HG03060 (cell line): Measurements from ENCODE around the gene CYB5R3.

Source experiments
- ATAC-seq: cut with Tn5 transposase; IDR thresholded peaks from one replicate; pipeline ENCODE4 v1.9.1; 2021; ENCODE audit warnings: low read depth, moderate number of reproducible peaks; ENCODE audit not compliant: unreplicated experiment

CYB5R3 gene

DNA sequence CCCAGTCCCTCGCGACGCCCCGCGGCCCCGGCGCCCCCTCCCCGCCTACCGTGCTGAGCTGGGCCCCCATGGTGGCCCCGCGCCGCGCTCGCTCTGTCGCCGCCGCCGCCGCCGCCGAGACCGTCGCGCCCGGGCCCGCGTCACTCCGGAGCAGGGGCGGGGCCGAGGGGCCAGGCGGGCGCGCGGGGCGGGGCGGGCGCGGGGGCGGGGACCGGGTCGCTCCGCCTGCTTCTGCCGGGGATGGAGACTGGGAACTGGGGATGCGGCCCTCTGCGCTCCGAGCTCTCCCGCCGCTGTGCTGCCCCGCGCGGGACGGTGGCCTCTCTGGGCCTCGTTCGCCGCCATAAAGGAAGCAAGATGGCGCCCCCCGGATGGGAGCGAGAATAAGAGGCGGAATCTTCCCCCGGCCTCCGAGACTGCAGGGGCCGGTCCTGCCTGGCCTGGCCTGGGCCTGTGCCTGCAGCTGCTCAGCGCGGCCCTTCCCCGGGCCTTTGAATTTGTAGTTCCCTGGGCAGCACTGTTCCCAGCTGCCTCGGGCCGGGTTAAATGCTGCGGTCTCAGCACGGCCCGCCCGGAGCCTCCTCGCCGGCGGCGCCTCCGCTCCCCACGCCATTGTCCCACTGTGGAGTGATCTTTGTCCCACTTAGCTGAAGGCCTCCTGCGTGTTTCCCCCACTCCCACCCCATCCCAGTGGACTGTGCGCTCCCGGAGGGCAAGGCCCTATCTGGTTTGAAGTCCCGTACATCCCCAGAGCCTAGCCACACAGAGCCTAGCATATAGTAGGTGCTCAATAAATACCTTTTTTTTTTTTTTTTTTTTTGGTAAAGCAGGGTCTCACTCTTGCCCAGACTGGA is at the start of gene CYB5R3:
Gene CYB5R3 (minus strand): TSS at position 147 of the 854 bp plus-strand sequence. CDS start 77 bp downstream, at position 70.
- ATAC-seq, result no peak

DNA sequence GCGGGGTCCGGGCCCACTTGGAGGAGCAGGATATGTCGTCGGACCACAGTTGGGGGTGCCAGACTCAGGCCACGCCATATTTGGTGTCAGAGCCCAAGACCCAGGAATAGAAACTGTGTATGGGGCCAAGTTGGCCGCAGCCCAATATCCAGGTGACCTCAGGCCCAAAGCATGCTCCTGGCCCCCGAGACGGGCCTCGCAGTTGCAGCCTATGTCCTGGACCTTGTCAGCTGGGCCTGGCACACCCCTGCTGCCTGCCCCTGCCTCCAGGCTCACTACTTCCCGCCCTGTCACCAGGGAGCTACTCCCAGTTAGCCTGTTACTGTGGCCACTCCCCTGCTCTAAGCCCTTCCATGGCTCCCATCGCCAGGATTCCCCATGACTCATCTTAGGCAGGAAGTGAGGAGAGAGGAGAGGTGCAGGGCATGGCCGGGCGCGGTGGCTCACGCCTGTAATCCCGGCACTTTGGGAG is 48.4 kb upstream of the CYB5R3 start:
- ATAC-seq, result no peak

DNA sequence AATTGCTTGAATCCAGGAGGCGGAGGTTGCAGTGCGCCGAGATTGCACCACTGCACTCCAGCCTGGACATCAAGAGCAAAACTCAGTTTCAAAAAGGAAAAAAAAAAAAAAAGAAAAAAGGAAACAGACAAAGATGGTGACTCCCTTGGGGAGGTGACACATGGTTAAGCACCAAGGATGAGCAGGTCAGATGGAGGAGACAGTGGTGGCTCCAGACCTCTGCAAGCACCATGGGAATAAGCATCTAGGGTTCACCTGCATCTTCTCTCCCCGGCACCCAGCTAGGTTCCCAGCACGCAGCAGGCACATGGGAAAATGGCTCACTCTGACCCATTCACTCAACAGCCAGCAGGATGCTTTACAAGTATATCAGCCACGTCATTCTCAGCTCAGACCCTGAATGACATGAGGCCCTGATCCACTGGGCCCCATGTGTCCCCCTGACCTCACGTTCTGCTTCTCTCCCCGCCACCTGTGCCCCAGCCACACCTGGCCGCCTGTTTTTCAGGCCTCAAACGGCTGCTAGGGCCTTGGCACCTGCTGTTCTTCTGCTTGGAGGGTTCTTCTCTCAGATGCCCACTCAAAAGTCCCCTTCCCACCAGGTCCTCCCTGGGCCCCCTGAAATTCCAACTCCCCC is 47.3 kb upstream of the CYB5R3 start:
- ATAC-seq, result no peak

DNA sequence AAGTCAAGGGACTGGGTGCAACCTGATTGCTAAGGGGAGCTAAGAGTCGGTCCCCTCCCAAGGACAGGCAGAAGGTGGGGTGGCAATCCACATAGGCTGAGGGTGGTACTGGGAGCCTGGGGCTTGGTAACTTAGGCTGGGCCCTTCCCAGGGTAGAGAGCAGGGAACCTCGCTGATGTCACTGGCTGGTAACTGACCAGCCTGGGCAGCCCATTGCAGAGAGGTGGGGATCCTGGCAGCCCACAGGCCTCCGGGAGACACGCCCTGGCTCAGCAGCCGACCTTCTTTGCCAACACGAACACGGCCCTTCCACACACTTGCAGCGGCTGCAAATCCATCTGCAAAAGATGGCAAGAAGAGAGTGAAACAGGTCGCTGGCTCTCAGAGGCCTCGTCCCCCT is 46.1 kb upstream of the CYB5R3 start:
- ATAC-seq, result no peak

DNA sequence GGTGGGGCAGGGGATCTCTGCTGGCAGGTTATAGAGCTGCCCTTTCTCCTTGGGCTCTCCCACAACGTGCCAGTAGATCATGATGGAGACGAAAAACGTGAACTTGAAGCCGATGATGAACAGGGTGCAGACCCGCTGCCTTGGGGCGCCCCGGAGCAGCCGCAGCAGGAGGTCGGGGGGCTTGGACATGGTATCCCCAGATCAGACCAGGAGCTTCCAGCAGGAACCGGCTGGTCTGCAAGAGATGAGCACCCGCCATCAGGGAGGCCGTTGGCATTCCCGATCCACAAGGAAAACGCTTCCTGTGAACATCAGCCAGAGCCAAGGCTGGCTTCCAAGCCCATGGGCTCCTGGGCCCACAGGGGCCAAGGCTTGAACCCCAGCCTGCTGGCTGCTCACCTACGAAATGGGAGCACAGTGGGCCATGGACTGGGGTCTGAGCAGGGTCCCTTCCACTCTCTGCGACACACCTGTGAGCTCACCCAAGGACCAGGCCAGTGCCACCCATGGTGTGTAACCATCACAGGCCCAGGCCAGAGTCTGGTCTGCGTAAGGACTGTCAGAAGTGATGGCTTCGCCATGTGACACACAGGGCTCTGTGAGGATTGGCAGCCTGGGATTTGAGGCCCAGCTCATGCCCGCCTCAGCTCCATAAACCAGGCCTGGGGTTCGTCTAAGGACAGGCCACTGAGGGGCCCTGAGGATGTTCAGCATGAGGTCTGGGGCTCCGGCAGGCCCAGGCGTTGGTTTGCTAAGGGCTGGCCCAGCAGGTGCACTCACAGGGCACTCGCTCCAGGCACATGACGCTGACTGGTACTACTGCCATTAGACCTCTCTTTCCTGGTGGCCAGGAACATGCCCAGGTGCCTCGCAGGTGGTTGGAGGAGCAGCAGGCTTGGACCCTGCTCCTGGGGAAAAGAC is 44.8 kb upstream of the CYB5R3 start:
- no peak for ATAC-seq

DNA sequence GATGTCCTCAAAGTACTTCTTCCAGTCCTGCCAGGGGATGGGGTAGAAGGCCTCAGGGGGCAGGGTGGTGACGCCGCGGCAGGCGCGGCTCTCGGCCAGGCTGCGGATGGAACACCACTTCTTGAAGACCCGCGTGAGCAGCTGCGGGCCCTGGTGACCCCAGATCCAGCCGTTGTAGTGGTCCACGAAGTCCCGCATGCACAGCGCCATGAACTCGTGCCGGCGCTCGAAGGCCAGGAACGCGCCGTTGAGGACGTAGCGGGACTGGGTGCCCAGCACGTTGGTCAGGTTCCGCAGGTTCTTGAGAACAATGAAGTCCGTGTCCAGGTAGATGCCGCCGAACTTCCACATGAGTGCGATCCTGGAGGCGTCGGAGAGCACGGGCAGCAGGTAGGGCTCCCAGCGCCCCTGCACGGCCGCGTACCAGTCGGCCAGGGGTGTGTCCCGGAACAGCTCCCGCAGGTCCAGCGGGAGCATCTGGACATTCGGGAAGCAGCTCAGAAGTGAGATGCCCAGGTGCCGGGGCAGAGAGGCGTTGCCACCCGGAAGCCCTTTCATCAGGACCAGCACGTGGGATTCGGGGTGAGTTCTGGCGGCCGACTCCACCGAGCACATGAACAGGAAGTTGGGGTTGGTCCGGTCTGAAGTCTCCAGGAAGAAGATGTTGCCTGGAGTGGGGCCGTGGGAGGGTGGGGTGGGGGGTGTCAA is 44.0 kb upstream of the CYB5R3 start:
- ATAC-seq, result no peak

DNA sequence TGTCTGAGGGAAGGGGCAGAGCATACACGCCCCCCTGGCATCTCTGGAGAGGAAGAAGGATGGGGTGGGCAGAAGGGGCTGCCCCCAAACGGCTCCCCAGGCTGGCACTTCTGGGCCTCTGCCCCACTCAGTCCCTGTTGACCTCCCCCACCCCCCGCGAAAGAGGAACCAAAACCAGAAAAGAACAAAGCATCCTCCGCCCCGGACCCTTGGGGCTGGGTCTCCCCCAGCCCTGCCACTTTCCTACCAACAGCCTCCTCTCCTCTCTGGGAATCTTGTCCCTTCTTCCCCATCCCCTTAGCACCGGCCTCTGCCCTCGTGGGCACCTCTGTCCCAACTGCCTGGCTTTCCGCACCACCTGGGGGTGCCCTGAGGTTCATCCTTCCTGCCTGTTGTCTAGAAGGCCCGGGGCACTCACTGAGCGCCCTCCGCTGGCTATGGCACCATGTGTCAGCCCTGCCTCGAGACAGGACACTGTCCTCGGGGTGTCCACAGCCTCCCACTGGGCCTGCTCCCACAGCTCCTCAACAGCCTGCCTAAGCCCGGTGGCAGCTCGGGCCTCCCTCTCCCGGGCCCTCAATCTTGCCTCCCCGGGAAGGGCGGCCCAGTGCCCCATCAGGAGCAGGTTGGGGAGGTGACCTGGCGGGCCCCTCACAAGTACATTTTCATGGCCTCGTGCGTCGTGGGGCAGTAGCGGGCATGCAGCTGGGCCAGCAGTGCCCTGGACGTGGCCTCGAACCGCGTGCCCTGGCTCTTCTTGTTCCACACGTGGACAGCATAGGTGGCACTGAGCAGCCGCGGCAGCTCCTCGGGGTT is 43.3 kb upstream of the CYB5R3 start:
- no peak for ATAC-seq

DNA sequence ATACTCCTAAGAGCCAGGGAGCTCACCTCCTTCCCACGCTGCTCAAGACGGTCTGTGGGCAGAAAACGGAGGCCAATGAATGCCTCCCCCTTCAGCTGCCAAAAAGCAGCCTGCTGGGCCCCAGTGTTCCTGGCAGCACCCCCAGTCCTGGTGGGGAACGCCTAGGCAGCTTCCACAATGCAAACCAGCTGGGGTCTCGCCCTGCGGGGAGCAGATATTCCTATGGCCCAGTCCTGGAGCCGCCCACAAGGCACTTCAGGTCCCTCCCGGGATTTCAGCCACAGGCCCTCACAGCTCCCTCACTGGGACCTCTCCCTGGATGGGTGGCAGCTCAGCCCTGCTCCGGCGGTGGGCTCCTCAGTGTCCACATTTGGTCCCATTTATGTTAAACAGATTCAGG is 42.2 kb upstream of the CYB5R3 start:
- ATAC-seq, result no peak

DNA sequence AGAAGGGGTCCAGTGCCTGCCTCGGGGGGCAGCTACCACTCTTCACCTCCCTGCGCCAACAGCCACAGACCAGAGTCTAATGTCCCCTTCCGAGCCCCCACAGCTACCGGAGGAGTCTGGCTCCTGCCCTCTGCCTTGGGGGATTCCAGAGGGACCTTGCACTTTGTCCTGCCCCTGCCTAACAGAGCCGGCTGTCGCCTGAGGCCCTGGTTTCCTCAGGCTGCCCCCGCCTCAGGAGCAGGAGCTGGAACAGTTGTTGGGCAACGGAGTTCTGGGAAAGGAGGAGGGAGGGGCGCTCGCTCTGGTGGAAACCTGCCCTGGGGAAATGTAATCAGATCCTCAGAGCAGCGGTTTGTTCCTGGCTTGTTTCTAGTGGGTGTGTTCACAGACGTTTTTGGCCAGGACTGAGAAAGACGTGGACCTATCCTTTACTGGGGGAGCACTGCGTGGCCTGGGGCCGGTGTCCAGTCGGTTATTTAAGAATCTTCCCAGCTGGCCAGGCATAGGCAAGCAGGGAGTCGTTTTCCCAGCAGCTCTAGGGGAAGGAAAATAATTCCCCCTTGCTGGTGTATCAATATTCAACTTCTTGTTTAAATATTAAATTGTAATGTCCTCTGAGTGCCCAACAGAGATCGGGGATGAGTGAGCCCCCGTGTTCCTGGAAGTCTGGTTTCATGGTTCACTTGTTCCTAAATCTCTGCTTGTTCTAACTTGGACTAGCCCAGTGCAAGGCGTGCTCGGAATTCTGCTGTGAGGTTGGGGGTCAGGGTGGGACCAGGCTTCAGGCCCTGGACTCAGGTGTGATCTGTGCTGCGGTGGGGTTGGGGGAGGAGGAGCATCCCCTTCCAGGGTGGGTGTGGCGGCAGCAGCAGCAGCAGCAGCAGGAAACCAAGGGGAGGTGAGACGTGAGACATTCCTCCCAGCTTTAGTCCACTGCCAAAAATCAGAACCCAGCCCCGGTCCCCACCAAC is 39.3 kb upstream of the CYB5R3 start:
- no peak for ATAC-seq

DNA sequence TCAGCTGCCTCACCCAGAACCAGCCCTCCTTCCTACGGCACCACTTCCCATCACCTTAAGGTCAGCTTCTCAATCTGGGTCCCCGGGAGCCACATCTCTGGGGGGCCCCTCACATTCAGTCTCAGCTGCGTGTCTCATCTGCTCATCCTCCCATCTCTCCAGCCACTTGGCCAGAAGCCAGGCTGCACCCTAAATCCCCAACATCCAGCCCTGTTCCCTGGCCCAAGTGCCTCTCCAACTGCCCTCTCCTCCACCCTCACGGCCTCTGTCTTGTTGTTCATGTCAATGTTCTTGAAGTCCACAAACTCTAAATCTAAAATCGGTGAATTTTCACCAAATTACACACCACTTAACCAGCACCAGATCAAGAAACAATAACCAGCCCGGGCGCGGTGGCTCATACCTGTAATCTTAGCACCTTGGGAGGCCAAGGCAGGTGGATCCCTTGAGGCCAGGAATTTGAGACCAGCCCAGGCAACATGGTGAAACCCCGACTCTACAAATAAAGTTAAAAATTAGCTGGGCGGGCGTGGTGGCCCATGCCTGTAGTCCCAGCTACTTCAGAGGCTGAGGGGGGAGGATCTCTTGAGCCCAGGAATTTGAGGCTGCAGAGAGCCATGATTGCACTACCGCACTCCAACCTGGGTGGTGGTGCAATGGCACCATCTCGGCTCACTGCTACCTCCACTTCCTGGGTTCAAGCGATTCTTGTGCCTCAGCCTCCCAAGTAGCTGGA is 37.7 kb upstream of the CYB5R3 start:
- ATAC-seq, result no peak

DNA sequence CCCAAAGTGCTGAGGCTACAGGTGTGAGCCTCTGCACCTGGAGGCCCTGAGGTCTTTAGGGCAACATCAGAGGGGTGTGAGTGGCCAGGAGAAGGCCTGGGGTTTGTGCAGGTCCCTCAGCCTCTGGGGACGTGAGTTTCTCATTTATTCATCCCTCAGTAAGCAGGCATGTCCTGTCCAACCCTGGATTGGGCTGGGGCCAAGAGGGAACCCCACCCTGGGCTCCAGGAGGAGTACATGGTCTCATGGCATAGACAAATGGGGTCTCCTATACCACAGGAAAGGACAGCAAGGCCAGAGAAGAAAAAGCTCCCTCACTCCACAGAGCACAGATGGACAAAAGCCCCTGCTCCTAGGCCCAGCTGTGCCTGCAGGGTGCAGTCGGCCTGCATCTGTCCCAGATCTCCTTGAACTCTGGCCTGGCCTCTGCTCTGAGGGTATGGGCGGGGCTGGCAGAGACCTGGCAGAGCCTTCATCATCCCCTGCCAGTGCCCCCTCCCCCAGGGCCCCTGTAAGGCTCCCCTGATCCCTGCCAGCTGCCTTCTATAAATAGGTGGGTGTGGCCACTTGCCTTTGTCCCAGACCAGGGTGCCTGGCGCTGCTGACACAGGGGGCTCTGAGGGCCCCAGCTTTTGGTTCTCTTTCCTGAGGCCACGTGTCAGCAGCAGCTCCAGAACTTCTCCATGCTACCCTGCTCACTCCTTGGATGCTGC is 36.9 kb upstream of the CYB5R3 start:
- ATAC-seq, result no peak

DNA sequence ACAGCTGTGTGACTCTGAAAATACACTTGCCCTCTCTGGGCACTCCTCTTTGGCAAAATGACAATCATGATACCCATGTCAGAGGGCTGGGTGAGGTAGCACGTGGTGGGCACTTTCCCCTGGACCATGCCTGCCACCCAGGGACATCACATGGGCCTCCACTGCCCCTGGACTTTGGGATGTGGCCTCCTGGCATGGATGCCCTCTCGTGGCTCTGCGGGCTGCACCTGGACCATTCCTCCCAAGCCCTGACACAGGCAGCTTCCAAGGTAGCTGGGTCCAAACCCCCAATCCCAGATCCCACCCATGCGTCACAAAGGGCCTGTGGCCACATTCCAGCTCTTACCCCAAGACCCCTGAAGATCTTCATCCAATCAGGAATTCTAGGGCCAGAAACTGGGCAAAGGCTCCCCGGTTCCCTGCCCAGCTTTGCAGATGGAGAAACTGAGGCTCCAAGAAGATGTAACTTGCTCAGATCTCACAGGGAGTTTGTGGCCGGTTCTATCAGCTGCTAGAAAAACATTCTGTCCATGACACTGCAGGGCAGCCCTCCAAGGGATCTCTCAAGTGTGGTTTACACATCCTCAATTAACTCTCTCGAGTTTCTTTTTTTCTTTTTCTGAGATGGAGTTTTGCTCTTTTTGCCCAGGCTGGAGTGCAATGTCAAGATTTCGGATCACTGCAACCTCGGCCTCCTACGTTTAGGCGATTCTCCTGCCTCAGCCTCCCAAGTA is 35.4 kb upstream of the CYB5R3 start:
- ATAC-seq, result no peak

DNA sequence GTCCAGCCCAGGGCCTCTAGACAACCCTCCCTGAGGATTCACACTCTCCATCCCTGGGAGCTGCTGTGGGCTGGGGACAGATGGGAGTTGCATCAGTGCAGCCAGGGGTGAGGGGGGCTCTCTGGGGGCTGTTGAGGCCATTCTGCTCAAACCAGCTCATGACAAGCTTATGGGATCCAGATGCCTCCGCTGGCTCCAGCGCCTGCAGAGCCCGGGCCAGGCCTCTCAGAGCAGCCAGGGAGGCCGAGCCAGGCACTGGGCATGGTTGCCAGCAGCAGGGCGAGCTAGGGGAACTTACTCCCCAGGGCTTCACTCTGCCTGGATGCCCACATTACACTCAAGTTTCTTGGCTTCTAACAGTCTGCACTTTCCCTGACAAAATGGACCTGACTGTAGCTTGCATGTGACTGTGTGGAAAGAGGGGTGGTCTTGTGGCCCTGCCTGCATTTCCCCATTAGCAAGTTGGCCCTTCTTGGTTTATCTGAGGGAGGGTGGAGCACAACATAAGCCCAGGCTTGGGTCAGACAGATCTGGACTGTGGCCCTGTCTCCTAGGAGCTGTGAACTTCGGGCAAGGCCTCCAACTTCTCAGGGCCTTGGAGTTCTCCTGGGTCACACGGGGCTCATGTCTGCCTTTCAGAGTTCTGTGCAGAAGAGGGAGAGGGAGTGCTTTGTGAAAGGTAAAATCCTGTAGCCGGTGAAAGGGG is 34.5 kb upstream of the CYB5R3 start:
- no peak for ATAC-seq

DNA sequence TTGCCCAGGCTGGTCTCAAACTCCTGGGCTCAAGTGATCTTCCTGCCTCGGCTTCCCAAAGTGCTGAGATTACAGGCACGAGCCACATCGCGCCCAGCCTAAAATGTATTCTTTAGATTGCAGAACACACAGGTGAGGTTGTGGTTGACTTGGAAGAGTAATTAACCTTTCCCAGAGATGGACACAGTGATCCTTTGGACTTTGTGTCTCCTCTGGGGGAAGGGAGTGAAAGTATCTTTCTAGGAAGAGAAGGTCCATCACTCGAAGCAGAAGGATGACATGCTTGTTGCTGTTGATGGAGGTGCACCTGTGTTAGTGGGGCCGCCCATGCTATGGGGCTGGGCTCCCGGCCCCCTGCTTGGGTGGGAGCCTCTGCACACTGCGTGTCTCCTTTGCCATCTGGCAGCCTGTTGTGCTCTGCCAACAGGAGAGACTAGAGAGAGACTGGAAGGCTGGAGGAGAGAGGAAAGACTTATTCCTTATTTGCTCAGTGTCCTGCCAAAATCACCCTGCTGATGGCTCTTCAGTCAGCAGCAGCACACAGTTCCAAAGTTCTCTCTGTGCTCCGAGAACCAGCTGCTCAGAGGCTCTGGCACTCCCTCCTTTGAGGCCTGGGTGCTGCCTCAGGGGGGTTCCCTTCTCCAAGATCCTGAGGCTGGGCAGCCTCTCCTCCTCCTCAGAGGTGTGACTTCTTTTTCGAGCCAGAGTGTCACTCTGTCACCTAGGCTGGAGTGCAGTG is 33.1 kb upstream of the CYB5R3 start:
- ATAC-seq, result no peak

DNA sequence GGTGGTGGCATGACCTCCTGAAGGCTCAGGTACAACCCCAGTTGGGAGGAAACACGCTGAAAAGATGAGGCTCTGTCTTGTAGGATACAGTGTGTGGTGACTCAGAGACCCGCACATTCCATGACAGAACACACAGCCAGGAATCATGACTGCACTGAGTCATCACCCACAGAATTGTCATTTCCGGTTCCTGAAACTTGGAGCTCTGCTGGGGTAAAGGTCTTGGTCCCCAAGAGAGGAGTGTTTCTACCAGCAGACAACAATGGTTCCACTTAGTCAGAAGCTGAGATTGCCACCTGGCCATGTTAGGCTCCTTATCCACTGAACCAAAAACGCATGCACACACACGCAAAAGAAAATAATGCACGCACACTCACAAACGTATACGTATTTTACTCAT is 31.5 kb upstream of the CYB5R3 start:
- ATAC-seq, result no peak
